Karpas-422 (cell line): ENCODE measurements around the gene ZDHHC14. TPM values are rescaled to one million over a fixed set of nuclear protein-coding genes. Genes with fewer than 3 reads are reported as not detected.
"Not testable (repeated sequence)": the region's sequence is repeated elsewhere in the genome, so short reads cannot be mapped to it uniquely, and the experiment has no call there.

Experiments
- DNase-seq: peaks from one replicate; pipeline ENCODE4 v3.0.0-alpha.2; 2015
- H2AFZ ChIP-seq: fragments of 200-600 bp; sonication (generic); 2 replicates; pipeline ENCODE4 v1.6.1; 2014; ENCODE audit warnings: antibody characterized with exemption, low read length, mixed read lengths
- H3K27ac ChIP-seq: fragments of 200-600 bp; sonication (generic); 2 replicates; pipeline ENCODE4 v1.5.1; 2014; ENCODE audit warnings: mild to moderate bottlenecking, low read length, moderate library complexity
- H3K27me3 ChIP-seq: fragments of 200-600 bp; sonication (generic); 2 replicates; pipeline ENCODE4 v1.6.1; 2014; ENCODE audit warnings: low read length, mixed read lengths
- H3K36me3 ChIP-seq: fragments of 200-600 bp; sonication (generic); 2 replicates; pipeline ENCODE4 v1.6.1; 2014; ENCODE audit warnings: low read length, mixed read lengths; ENCODE audit not compliant: insufficient read depth
- H3K4me1 ChIP-seq: fragments of 200-600 bp; sonication (generic); 2 replicates; pipeline ENCODE4 v1.6.1; 2014; ENCODE audit warnings: mild to moderate bottlenecking, low read length, mixed read lengths
- H3K4me2 ChIP-seq: fragments of 200-600 bp; sonication (generic); 2 replicates; pipeline ENCODE4 v1.6.1; 2014; ENCODE audit warnings: low read length, low read depth, mild to moderate bottlenecking; ENCODE audit not compliant: poor library complexity, severe bottlenecking
- H3K4me3 ChIP-seq: fragments of 200-600 bp; sonication (generic); 2 replicates; pipeline ENCODE4 v1.5.1; 2014; ENCODE audit warnings: mild to moderate bottlenecking, antibody characterized with exemption, low read length, mixed read lengths
- H3K79me2 ChIP-seq: fragments of 200-600 bp; sonication (generic); 2 replicates; pipeline ENCODE4 v1.6.1; 2014; ENCODE audit warnings: mild to moderate bottlenecking, low read length, mixed read lengths
- H3K9ac ChIP-seq: fragments of 200-600 bp; sonication (generic); 2 replicates; pipeline ENCODE4 v1.6.0; 2014; ENCODE audit warnings: low read length
- H3K9me2 ChIP-seq: fragments of 200-600 bp; sonication (generic), shearing (Covaris generic); replicated peaks from 2 replicates; pipeline ENCODE4 v1.6.0; 2014; ENCODE audit warnings: mild to moderate bottlenecking, low read length, moderate library complexity; ENCODE audit not compliant: insufficient read depth
- H3K9me3 ChIP-seq: fragments of 300-700, 200-600 bp; sonication (generic); 2 replicates; pipeline ENCODE4 v1.6.1; 2014; ENCODE audit warnings: low read length, mixed read lengths
- H4K20me1 ChIP-seq: fragments of 200-600 bp; sonication (generic); 2 replicates; pipeline ENCODE4 v1.6.1; 2014; ENCODE audit warnings: mild to moderate bottlenecking, antibody characterized with exemption, low read length, low read depth; ENCODE audit not compliant: insufficient read depth
- total RNA-seq: library from RNA; depleted of rRNA; stranded (reverse); fragments of >200 nt; shearing (Covaris generic); gene quantifications from 2 replicates; pipeline ENCODE4 v1.2.3, GENCODE V29; 2014; ENCODE audit warnings: low replicate concordance

ZDHHC14 gene
- total RNA-seq, 1 experiment from 2014 or later, result 1.1 TPM

GRCh38 chr6:157718503-157719187, 337.7 kb downstream of the ZDHHC14 start:
- no peaks in the 10 kb centered on the region for H4K20me1 ChIP-seq
- no peak overlapping the region for H3K27ac ChIP-seq
- no peaks in the 10 kb centered on the region for H3K4me1 ChIP-seq
- H3K27me3 ChIP-seq, result no peaks in the 10 kb centered on the region
- no peak overlapping the region for H3K4me2 ChIP-seq
- no peak overlapping the region for H2AFZ ChIP-seq
- H3K9me3 ChIP-seq, result no peaks in the 10 kb centered on the region
- H3K9ac ChIP-seq, result no peak overlapping the region
- no peak for DNase-seq
- H3K9me2 ChIP-seq, result no peaks in the 10 kb centered on the region
- H3K79me2 ChIP-seq, result no peaks in the 10 kb centered on the region
- H3K36me3 ChIP-seq, result no peaks in the 10 kb centered on the region
- no peak overlapping the region for H3K4me3 ChIP-seq

GRCh38 chr6:157720964-157721363, 340.0 kb downstream of the ZDHHC14 start:
- DNase-seq, H4K20me1 ChIP-seq, H3K36me3 ChIP-seq, H3K27me3 ChIP-seq, H3K9ac ChIP-seq, H3K4me3 ChIP-seq, H2AFZ ChIP-seq, H3K27ac ChIP-seq, H3K4me1 ChIP-seq, H3K9me3 ChIP-seq, H3K9me2 ChIP-seq, H3K79me2 ChIP-seq, H3K4me2 ChIP-seq: not testable (repeated sequence)

- Histone ChIP-seq H3K9me2 (no peaks in the 10 kb centered on the region), H3K27me3 (no peaks in the 10 kb centered on the region), H4K20me1 (no peaks in the 10 kb centered on the region), H3K4me1 (no peaks in the 10 kb centered on the region), H3K9ac (no peak overlapping the region), H3K9me3 (no peaks in the 10 kb centered on the region), H3K4me2 (no peak overlapping the region), H3K4me3 (no peak overlapping the region), H3K27ac (no peak overlapping the region), H2AFZ (no peak overlapping the region), H3K36me3 (no peaks in the 10 kb centered on the region), H3K79me2 (no peaks in the 10 kb centered on the region)
- no peak for DNase-seq
Observed at GRCh38 chr6:157721426-157721825, 340.4 kb downstream of the ZDHHC14 start.

GRCh38 chr6:157721830-157722229, 340.8 kb downstream of the ZDHHC14 start:
- no peak for DNase-seq
- no peaks in the 10 kb centered on the region for H3K9me3 ChIP-seq
- no peaks in the 10 kb centered on the region for H3K79me2 ChIP-seq
- no peak overlapping the region for H3K9ac ChIP-seq
- no peaks in the 10 kb centered on the region for H3K36me3 ChIP-seq
- H4K20me1 ChIP-seq, result no peaks in the 10 kb centered on the region
- H3K27me3 ChIP-seq, result no peaks in the 10 kb centered on the region
- H3K27ac ChIP-seq, result no peak overlapping the region
- no peak overlapping the region for H3K4me3 ChIP-seq
- no peak overlapping the region for H3K4me2 ChIP-seq
- no peaks in the 10 kb centered on the region for H3K4me1 ChIP-seq
- no peaks in the 10 kb centered on the region for H3K9me2 ChIP-seq
- no peak overlapping the region for H2AFZ ChIP-seq

GRCh38 chr6:157723376-157723775, 342.4 kb downstream of the ZDHHC14 start:
- no peak overlapping the region for H3K4me2 ChIP-seq
- no peaks in the 10 kb centered on the region for H3K4me1 ChIP-seq
- no peak overlapping the region for H3K9ac ChIP-seq
- H3K79me2 ChIP-seq, result no peaks in the 10 kb centered on the region
- no peaks in the 10 kb centered on the region for H3K9me2 ChIP-seq
- H3K9me3 ChIP-seq, result no peaks in the 10 kb centered on the region
- no peaks in the 10 kb centered on the region for H3K36me3 ChIP-seq
- no peak overlapping the region for H2AFZ ChIP-seq
- H3K27me3 ChIP-seq, result no peaks in the 10 kb centered on the region
- DNase-seq, result no peak
- H3K27ac ChIP-seq, result no peak overlapping the region
- no peaks in the 10 kb centered on the region for H4K20me1 ChIP-seq
- H3K4me3 ChIP-seq, result no peak overlapping the region

GRCh38 chr6:157724138-157724820, 343.3 kb downstream of the ZDHHC14 start:
- no peak overlapping the region for H3K27ac ChIP-seq
- no peaks in the 10 kb centered on the region for H3K36me3 ChIP-seq

GRCh38 chr6:157724960-157725741, 344.2 kb downstream of the ZDHHC14 start:
- H3K4me2 ChIP-seq, result no peak overlapping the region
- no peaks in the 10 kb centered on the region for H3K9me3 ChIP-seq
- no peaks in the 10 kb centered on the region for H3K36me3 ChIP-seq
- no peaks in the 10 kb centered on the region for H3K79me2 ChIP-seq
- H2AFZ ChIP-seq, result no peak overlapping the region
- no peak overlapping the region for H3K27ac ChIP-seq
- H3K9ac ChIP-seq, result no peak overlapping the region
- no peak overlapping the region for H3K4me3 ChIP-seq
- H4K20me1 ChIP-seq, result no peaks in the 10 kb centered on the region
- H3K4me1 ChIP-seq, result no peaks in the 10 kb centered on the region
- DNase-seq, result no peak
- H3K9me2 ChIP-seq, result no peaks in the 10 kb centered on the region
- no peaks in the 10 kb centered on the region for H3K27me3 ChIP-seq

More at GRCh38 chr6:157724138-157724820, 343.3 kb downstream of the ZDHHC14 start:
- Histone ChIP-seq H3K79me2 (no peaks in the 10 kb centered on the region), H2AFZ (no peak overlapping the region), H3K9me3 (no peaks in the 10 kb centered on the region), H3K9ac (no peak overlapping the region), H4K20me1 (no peaks in the 10 kb centered on the region), H3K27me3 (no peaks in the 10 kb centered on the region), H3K9me2 (no peaks in the 10 kb centered on the region), H3K4me3 (no peak overlapping the region), H3K4me2 (no peak overlapping the region), H3K4me1 (no peaks in the 10 kb centered on the region)
- no peak for DNase-seq

GRCh38 chr6:157725836-157726235, 344.8 kb downstream of the ZDHHC14 start:
- H3K27ac ChIP-seq, result no peak overlapping the region
- H3K9me3 ChIP-seq, result no peaks in the 10 kb centered on the region
- H3K4me2 ChIP-seq, result no peak overlapping the region
- H4K20me1 ChIP-seq, result no peaks in the 10 kb centered on the region
- no peaks in the 10 kb centered on the region for H3K9me2 ChIP-seq
- no peaks in the 10 kb centered on the region for H3K4me1 ChIP-seq
- H3K36me3 ChIP-seq, result no peaks in the 10 kb centered on the region
- H2AFZ ChIP-seq, result no peak overlapping the region
- H3K9ac ChIP-seq, result no peak overlapping the region
- no peak for DNase-seq
- no peaks in the 10 kb centered on the region for H3K79me2 ChIP-seq
- H3K27me3 ChIP-seq, result no peaks in the 10 kb centered on the region
- no peak overlapping the region for H3K4me3 ChIP-seq
